K562 treated with DMSO at 1 percent for 24 hours (cell line): Measurements from ENCODE around the gene OPCML. TPM values are rescaled to one million over a fixed set of nuclear protein-coding genes. Genes with fewer than 3 reads are reported as not detected.

Source experiments
- total RNA-seq: library from RNA; unstranded; fragments of 300-600 nt; gene quantifications from 2 replicates; pipeline ENCODE4 v1.2.3, GENCODE V29; 2022; ENCODE audit warnings: low read depth; ENCODE audit not compliant: insufficient read depth

The OPCML gene
- total RNA-seq, result not detected in 2 replicates

DNA sequence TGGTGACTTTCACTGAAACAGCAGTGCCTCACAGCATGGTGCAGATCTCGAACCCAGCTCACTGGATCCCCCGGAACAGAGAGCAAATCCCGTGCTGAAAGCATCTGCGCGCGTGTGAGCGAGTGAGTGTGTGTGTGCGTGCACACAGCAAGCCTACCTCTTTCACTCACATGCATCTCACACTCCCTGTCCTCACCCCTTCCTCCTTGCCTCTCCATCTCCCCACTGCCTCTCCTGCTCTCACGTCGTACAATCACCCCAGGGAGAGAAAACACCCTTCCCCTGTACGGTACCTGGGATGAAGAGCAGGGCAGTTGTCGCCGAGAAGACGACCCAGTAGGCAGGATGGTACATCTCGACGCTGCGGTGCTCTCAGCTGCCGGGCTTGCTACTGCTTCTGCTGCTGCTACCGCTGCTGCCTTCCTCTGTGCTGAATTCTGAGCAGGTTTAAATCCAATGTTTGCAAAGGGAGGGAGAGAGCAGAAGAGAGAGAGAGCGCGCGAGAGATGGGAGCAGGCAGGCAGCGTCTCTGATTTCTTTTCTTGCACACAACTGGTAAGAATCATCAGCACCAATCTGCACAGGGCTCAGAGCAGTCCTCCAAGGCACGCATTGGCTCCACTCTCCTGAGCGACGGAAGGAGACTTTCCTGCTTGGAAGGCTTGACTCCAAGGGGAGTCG is at the start of gene OPCML:
OPCML (minus strand) TSS at position 531 of the 681 bp plus-strand sequence.

